Stimulated activated CD4-positive, alpha-beta T cell treated with anti-CD3 and anti-CD28 coated beads, Interleukin-12 subunit alpha, Interleukin-12 subunit beta, amount 100 ng/mL, for 48 hours (primary cell): Measurements from ENCODE around the gene XPO5.
"Not testable (repeated sequence)": the region's sequence is repeated elsewhere in the genome, so short reads cannot be mapped to it uniquely, and the experiment has no call there.

ENCODE experiments used
- DNase-seq, 3 donors: peaks; one replicate each; pipeline ENCODE4 v3.0.0-alpha.2; 2020; ENCODE audit warnings: low read depth in 2 of 3, low spot score in 1 of 3

Gene XPO5

DNA sequence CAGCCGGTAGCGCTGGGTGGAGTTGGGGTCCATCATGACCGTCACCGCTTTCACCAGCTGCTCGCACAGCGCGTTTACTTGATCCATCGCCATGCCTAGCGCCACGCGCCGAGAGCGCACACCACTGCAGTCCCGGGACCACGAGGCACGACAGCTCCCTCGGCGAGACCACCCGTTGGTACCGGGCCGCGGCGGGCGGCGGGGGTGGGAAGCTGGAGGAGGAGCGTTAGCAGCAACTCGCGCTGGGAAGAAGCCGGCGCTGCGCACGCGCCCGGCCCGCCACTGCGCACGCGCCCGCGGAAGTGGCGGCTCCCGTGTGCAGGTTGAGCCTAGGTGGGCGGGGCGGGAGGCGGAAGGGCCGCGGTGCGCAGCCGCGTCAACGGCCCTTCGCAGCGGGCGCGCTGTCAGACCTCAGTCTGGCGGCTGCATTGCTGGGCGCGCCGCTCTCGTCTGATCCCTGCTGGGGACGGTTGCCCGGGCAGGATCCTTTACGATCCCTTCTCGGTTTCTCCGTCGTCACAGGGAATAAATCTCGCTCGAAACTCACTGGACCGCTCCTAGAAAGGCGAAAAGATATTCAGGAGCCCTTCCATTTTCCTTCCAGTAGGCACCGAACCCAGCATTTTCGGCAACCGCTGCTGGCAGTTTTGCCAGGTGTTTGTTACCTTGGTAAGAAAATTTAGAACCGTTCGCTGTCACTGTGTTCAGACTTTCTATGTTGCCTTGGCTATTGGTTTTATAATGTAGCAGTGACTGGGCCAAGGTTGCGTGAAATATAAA is at the start of gene XPO5, which contains the start of gene POLH:
TSS of gene XPO5 (minus strand) at position 267 of the 780 bp plus-strand sequence. CDS start at position 93, 174 bp downstream.
TSS of gene POLH (plus strand) at position 414 of the 780 bp plus-strand sequence. CDS start 6,135 bp downstream, outside the sequence.
- peak; percentile 79 to 89 (median 81) for DNase-seq

DNA sequence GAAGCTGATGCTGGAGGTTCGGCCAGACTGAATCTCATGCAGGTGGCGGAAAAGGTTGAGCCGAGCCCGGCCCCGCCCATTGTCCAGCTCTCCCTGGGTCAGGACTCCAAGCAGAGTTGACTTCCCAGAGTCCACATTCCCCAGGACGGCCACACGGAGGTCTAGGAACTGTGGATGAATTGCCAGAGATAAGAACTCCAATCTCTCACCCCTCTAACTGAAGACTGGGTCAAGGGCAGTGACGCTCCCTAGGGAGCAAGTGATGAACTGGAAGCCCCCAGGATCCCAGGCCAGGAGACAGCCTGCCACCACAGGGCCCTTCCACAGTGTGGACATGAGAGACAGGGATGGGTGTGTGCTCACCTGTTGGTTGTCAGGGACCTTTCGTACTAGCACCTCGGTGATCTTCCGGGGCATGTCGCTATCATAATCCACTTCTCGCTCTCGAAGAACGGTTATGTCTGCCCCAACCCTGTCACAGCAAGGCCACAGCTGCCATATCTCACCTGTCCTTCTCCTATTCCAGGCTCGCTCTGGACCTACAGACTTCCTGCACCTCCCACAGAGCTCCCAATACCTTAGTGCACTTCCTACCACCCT is 49.7 kb upstream of the XPO5 start:
- no peak for DNase-seq

DNA sequence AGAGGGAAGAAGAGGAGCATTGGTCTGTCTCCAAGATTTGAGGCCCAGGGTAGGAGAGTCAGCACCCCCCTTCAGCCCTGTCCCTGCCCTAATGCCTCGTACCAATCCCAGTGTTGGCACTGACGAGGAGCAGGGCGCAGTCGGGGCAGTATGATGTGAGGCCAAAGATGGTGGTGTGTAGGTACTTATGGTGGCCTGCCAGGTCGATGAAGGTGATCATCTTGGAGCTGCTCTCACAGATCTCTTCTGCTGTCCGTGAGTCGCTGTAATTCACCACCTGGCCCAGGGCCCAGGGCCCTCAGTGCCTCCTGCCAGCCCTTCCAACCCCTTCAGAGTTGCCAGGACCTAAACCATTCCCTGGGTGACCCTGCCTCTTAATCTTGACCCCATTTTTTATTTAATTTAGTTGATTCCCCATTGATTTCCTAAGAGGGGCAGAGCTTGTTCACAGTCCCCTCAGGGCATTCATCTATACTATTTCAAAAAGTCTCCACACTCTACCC is 49.0 kb upstream of the XPO5 start:
- DNase-seq: no peak

DNA sequence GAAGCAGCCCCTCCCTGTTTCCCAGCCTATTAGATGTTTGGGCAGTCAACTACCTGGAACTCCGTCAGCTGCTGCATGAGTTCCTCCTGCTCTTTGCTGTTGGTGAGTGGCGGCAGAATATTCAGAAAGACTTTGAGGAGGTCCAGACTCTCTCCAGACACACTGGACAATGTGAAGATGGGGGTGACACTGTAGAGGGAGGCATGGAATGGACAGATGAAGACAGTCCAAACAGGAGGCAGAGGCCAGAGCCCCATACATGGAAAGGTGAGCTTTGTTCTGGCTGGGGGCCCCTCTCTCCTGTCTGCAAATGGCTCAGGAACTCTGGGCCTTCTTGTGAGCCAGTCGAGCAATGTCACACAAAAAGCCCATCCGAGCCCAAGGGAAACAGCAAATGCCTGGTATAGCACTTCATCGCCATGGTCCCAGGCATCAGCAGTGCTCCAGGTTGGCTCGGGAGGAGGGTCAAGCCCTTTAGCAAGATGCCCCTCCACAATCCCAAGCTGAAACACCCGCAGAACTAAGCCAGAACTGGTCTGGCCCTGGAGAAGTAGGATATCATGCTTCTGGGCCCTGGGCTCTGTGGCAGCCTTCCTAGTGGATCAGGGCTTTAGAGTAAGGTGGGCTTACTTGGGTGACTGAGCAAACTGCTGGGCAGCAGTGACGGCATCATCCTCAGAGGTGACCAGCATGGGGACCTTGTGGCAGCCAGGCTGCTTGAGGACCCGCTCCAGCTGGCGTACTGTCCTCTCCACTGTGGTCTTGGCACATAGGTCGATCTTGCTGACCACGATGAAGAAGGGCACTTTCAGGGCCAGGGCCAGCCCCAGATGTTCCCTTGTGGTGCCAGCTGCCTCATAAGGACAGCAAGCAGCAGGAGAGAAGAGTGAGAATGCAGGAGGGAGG is 48.3 kb upstream of the XPO5 start:
- no peak for DNase-seq

DNA sequence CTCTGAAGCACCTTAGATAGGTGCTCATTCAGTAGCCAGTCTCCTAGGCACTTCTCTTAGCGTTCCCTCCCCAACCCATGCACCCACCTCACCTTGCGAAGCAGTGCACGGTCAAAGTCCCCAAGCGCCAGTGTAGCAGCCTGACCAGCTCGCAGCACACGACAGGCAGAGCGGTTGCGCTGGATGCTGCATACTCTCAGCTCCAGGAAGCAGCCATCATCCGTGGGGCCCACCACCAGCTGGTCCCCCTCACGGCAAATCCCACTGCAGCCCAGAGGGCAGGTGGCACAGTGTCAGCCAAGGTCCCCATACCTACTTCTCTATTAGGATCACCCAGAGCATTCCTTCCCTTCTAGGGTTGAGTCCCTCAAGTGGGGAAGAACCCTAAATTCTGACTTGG is 46.7 kb upstream of the XPO5 start:
- no peak for DNase-seq

DNA sequence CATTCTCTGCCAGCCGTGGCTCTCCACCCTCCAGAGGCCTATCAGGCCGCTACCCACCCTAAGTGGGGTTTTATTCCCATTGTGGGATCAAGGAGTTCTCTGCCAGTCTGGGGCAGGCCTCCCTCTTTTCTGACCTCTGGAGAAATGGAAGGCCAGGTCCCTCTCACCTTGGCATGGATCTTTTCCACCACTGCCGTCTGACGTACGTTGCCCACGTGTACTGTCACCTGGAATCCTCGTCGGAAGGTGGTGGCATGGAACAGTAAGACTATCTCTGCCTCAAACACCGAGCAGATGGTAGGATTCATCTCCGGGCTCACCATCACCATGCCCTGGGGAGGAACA is 46.0 kb upstream of the XPO5 start:
- no peak for DNase-seq

DNA sequence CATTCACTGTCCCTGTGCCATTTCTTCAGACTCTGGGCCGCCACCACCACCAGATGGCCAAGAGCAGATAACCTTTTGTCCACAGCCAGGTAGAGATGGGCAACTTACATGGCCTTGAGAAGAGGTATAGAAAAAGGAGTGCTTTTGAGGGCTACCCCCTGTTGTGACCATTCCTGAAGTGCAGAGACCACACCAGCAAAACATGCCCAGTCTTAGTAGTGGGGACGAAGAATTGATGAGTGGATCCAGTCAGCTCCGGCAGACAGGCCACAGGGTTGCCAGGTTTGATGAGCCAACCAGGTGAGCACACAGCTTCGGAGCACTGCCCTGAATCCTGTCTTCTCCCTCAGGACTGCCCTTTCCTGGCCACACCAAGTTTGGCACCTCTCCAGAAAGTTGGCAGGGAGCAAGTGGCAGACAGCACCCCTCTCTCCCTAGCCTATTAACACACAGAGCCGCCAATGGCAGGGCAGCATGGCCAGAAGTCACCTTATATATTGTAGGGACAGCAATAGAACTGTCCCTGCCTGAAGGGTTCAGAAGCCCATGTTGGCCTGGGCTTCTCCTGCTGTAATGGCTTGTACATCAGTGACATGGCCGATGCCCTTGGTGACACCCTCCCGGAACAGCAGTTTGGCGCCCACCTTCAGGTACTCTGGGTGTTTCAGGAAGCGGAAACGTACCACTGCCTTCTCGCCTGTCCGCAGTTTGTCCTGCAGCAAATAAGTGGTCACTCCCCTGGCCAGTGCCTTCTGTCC is 45.4 kb upstream of the XPO5 start:
- DNase-seq: no peak

DNA sequence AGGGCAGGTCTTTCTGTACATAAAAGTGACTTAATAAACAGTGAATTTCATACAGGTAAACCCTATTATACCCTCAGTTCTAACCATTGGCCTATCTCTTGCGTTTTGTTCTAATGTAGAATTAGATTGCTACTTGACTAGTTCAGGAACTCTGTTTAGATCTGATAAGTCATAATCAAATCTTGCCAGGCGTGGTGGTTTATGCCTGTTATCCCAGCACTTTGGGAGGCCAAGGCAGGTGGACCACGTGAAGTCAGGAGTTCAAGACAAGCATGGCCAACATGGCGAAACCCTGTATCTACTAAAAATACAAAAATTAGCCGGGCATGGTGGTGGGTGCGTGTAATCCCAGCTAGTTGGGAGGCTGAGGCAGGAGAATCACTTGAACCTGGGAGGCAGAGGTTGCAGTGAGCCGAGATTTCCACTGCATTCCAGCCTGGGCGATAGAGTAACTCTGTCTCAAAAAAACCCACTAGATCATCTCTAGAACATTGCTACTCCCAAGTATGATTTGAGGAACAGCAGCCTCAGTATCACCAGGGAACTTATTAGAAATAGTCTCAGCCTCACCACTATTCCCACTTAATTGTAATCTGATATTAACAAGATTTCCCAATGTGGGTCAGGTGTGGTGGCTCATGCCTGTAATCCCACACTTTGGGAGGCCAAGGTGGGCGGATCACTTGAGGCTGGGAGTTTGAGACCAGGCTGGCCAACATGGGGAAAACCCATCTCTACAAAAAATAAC is 41.1 kb upstream of the XPO5 start:
- no peak for DNase-seq

DNA sequence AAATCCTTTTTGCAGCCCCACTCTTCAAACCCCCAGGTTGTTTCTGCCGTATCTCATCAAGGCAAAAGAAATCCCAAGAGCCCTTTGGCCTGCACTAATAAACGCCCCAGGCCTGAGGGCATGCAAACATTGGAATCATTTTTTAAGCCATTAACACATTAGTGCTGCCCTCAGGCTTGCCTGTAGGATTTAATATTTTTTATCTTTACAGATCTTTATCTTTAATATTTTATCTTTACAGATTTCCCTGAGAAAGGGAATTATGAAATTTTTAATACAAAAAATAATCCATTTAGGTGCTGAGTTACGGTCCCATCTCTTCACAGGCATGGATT is 38.5 kb upstream of the XPO5 start:
- no peak for DNase-seq

DNA sequence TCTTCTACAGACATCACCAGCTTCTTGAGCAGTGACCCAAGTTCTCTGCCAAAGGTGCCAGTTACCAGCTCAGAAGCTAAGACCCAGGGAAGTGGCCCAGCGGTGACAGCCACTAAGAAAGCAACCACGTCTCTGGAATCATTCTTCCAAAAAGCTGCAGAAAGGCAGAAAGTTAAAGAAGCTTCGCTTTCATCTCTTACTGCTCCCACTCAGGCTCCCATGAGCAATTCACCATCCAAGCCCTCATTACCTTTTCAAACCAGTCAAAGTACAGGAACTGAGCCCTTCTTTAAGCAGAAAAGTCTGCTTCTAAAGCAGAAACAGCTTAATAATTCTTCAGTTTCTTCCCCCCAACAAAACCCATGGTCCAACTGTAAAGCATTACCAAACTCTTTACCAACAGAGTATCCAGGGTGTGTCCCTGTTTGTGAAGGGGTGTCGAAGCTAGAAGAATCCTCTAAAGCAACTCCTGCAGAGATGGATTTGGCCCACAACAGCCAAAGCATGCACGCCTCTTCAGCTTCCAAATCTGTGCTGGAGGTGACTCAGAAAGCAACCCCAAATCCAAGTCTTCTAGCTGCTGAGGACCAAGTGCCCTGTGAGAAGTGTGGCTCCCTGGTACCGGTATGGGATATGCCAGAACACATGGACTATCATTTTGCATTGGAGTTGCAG is 38.0 kb upstream of the XPO5 start:
- no peak for DNase-seq

DNA sequence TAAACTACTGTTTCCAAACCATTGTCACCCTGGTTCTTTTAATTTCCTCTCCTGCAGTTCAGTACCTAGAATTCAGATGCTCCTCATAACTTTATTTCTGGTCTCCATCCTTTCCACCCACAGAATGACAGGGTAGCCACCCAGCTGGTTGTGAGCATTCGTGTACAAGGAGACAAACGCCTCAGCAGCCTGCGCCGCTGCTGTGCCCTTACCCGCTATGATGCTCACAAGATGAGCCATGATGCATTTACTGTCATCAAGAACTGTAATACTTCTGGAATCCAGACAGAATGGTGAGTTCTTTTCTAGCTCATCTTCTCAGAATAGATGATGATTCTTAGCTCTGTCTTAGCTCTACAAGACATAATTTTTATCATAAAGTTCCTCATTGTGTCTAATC is 34.6 kb upstream of the XPO5 start:
- DNase-seq: no peak

DNA sequence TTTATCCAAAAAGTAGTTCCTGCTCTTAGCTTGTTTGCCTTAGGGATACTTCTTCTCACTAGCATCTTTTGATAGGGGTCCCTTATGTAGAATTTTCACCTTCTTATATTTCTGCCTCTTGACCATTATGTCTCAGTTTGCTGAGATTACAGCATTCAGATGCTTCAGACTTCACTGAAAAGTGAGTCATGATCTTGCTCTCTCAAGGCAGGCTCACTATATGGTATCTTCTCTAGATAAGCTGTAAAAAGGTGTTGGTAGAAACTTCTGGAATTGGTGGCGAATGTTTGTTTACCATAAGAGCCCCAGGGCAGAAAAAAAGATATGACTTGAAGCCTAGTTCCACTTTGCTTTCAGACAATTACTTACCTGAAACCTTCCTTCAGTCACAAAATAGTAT is 33.6 kb upstream of the XPO5 start:
- DNase-seq: no peak

DNA sequence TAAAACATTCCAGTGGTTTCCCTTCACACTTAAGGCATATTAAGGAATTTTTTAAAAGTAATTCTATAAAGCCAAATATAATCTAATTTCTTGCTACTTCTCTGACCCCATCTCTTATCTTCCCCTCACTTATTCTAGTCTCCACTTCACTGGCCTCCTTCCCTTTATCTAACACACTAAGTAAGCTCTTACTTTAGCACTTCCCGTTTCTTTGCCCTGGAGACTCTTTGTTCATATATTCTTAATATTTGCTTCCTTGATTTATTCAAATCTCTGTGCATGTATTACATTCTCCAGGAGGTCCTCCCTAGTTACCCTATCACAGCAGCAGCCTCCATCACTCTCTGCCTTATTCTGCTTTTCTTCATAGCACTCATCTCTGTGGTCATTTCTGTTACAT is 33.0 kb upstream of the XPO5 start:
- DNase-seq: no peak

DNA sequence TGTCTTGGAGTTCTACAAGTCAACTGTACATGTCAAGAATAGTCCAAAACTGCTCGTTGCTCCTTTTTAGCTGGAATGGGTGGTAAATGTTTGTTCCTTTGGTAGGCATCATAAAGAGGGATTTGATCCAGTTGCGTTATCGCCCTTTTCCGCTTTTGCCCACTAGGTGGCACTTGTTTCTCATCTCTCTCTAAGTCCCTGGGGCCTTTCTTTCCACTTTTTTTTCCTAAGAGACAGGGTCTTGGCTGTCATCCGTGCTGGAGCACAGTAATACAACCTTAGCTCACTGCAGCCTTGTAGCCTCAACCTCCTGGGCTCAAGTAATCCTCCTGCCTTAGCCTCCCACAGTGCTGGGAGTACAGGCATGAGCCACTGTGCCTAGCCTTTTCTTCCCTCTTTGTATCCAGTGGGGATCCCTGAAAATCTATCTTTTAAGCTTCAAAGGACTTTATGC is 32.5 kb upstream of the XPO5 start:
- peak in 2 of 3 donors; percentile 44 to 62 for DNase-seq

DNA sequence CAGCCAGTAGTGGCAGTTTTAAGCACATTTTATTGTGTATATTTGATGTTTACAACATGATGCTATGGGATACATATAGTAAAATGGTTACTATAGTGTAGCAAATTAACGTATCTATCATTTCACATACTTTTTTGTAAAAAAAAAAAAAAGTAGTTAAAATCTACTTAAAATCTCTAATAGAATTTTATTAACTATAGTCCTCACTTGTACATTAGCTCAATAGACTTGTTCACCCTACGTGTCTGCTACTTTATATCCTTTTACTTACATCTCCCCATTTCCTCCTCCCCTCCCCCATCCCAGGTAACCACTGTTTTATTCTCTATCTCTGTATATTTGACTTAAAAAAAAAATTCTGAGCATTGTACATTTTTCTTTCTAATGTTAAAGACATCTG is 30.2 kb upstream of the XPO5 start:
- DNase-seq: no peak

DNA sequence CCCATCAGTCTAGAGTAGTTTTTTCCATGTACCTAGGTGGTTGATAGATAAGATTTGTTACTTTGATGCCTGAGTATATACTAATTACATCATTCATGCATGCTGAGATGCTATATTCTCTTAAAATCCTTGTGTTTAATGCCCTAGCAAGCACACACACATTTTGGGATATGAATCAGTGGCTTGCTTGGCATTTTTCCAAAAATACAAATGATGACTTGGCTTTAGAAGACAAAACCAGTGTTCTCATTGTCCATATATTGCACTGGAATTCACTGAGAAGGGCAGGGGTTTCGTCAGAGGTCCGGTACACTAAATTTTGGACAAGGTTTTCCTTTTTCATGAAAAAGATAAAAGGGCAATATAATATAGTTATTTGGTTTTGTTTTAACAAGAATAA is 28.3 kb upstream of the XPO5 start:
- DNase-seq: no peak

DNA sequence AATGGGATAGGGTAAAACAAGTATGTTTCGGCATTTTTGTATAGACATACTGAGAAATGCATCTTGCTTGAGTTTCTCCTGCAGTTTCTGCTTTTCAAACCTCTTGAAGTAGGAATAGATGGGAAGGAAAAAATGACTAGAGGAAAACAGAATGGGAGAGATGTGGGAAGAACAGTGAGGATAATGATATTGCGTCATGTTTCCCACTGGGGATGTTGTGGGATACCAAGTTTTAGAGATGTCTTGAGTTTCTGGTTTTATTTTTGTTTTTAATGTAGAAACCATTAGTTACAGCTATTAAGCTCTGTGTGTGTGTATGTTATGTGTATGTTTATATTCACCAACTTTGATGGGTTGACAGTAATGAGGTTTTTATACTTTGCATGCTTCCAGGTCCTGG is 24.8 kb upstream of the XPO5 start:
- no peak for DNase-seq

DNA sequence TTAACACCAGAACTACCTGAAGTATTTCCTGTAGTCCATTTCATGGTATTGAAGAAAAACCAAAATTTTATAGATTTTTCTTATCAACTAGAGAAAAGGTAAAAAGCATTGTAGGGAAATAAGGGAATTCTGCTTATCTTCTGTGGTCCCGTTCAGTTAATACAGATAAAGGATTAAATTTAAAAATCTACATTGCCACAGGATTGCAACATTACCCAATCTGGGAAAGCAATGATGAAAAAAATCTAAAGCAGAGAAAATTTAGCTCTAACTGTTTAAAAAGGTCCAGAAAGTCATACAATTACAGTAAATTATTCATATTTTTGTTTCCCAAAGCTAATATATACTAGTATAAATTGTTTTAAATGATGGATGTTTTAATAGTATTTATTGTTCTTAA is 18.1 kb upstream of the XPO5 start:
- DNase-seq: no peak

DNA sequence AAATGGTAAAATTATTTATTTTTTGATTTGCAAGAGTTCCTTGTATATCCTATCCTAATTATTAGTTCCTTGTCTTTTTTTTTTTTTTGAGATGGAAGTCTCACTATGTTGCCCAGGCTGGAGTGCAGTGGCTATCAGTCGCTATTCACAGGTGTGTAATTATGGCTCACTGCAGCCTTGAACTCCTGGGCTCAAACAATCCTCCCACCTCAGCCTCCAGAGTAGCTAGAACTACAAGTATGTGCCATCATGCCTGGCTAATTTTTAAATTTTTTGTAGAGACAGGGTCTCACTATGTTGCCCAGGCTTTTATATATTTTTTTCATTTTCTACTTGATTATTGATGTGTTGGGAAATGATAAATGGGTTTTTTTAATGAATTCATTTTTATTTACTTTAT is 13.7 kb upstream of the XPO5 start:
- not testable (repeated sequence) for DNase-seq

DNA sequence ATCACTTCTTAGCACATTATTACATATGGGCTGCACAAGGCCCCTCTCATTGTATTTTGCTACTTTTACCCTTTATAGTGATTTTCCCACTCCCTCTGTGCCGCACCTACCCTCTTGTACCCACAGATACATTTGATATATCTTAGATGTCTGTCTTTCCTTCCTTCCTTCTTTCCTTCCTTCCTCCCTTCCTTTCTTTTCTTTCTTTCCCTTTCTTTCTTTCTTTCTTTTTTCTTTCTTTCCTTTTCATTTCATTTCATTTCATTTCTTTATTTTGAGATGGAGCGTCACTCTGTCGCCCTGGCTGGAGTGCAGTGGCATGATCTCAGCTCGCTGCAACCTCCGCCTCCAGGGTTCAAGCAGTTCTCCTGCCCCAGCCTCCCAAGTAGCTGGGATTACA is 12.4 kb upstream of the XPO5 start:
- no peak for DNase-seq
